GM20000 (cell line): ENCODE measurements around the gene SGCD.

ENCODE experiments used
- DNase-seq: peaks from one replicate; pipeline ENCODE4 v3.0.0; 2012; ENCODE audit warnings: low spot score
- TF ChIP-seq, protein P1 (sequence below): IDR thresholded peaks from 2 replicates; pipeline ENCODE4 v1.5.1; 2012; ENCODE audit warnings: mild to moderate bottlenecking, control low read depth; ENCODE audit errors: extremely low read depth, missing control alignments

The SGCD gene

DNA sequence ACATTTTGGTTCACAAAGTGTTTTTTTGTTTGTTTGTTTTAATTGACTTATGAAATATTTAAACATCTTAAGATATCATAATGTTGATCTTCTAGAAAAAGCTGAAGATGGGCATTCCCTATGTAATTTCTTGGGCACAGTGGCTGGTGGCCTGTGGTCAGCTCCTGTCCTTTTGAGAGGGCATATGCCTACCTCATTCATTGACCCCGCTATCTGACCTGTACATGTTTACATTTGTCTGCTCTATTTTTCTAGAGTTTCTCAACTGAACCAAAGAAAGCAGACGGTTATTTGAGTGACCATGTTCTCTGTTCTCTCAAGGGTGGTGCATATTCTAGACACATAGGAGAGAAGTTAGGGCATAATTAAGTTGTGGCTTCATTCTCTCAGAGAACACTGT lies 5.3 kb downstream of the SGCD start:
- DNase-seq, result no peak
- TF ChIP-seq, protein P1, sequence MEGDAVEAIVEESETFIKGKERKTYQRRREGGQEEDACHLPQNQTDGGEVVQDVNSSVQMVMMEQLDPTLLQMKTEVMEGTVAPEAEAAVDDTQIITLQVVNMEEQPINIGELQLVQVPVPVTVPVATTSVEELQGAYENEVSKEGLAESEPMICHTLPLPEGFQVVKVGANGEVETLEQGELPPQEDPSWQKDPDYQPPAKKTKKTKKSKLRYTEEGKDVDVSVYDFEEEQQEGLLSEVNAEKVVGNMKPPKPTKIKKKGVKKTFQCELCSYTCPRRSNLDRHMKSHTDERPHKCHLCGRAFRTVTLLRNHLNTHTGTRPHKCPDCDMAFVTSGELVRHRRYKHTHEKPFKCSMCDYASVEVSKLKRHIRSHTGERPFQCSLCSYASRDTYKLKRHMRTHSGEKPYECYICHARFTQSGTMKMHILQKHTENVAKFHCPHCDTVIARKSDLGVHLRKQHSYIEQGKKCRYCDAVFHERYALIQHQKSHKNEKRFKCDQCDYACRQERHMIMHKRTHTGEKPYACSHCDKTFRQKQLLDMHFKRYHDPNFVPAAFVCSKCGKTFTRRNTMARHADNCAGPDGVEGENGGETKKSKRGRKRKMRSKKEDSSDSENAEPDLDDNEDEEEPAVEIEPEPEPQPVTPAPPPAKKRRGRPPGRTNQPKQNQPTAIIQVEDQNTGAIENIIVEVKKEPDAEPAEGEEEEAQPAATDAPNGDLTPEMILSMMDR, result no peak

GRCh38 chr5:156339139-156339841 lies 12.3 kb downstream of the SGCD start:
- DNase-seq, result no peak
- TF ChIP-seq, protein P1, result no peak

GRCh38 chr5:156340893-156341292 lies 13.9 kb downstream of the SGCD start:
- TF ChIP-seq, protein P1, result no peak
- DNase-seq, result no peak

- DNase-seq, result no peak
- TF ChIP-seq, protein P1, result no peak
Observed at GRCh38 chr5:156350256-156350655, 23.3 kb downstream of the SGCD start.

- DNase-seq, result no peak
- TF ChIP-seq, protein P1, result no peak
Observed at GRCh38 chr5:156351423-156351822, 24.5 kb downstream of the SGCD start.

- TF ChIP-seq, protein P1, result no peak
- no peak for DNase-seq
Observed at GRCh38 chr5:156354571-156354970, 27.6 kb downstream of the SGCD start.

- no peak for DNase-seq
- TF ChIP-seq, protein P1, result no peak
Observed at GRCh38 chr5:156356238-156356637, 29.3 kb downstream of the SGCD start.
